GM12864 (cell line): ENCODE results near the gene APBB3.

Experiments
- DNase-seq: peaks from one replicate; pipeline ENCODE4 v3.0.0-alpha.2; 2011; ENCODE audit warnings: low read depth
- H3K4me3 ChIP-seq: 2 replicates; pipeline ENCODE4 v1.5.1; 2011; ENCODE audit warnings: mild to moderate bottlenecking, low read depth, low read length, control low read depth
- TF ChIP-seq, protein P1 (sequence below): IDR thresholded peaks from 2 replicates; pipeline ENCODE4 v1.5.1; 2011; ENCODE audit warnings: low read depth, mild to moderate bottlenecking, moderate library complexity, low read length, control low read depth, inconsistent platforms; ENCODE audit errors: missing control alignments

The APBB3 gene

DNA sequence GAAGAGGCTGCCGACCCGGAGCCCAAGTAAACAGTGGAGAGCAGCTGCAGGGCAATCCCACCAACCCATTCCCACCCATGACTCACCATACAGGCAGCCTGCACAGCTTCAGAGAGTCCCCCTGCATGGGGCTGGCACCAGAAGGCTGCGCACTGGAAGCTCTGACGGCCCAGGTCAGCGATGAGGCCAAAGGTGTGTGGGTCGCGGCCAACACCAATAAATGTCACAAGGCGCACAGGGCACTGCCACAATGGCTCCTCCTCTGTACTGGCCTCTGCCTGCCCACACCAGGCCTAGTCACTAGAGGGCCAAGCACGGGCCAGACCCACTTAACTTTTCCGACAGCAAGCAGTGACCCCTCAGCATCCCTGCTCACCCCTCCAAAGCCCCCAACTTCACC is 4.2 kb downstream of the APBB3 start:
- TF ChIP-seq, protein P1, sequence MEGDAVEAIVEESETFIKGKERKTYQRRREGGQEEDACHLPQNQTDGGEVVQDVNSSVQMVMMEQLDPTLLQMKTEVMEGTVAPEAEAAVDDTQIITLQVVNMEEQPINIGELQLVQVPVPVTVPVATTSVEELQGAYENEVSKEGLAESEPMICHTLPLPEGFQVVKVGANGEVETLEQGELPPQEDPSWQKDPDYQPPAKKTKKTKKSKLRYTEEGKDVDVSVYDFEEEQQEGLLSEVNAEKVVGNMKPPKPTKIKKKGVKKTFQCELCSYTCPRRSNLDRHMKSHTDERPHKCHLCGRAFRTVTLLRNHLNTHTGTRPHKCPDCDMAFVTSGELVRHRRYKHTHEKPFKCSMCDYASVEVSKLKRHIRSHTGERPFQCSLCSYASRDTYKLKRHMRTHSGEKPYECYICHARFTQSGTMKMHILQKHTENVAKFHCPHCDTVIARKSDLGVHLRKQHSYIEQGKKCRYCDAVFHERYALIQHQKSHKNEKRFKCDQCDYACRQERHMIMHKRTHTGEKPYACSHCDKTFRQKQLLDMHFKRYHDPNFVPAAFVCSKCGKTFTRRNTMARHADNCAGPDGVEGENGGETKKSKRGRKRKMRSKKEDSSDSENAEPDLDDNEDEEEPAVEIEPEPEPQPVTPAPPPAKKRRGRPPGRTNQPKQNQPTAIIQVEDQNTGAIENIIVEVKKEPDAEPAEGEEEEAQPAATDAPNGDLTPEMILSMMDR: no peak
- DNase-seq: no peak
- H3K4me3 ChIP-seq: no peak overlapping the region

GRCh38 chr5:140558542-140558941 is 5.9 kb downstream of the APBB3 start:
- no peak for DNase-seq
- TF ChIP-seq, protein P1: no peak
- no peak overlapping the region for H3K4me3 ChIP-seq

DNA sequence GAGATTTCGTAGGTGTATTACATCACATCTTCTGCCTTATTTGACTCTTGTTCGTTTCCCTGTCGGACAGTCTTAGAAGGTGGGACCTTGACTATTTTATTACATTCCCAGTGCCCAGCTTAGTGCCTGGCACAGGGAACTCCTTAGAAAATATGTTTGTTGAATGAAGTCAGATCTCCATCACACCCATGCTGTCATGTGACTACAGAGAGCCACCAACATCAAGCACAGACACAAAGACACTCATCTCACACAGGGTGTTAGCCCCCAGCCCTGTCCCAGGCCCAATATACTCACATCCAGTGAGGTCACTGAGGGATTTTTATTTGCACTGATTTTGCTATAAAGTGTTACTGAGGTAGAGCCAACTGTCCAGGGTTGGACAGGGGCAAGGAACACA is 6.4 kb downstream of the APBB3 start:
- TF ChIP-seq, protein P1: no peak
- no peak for DNase-seq
- no peak overlapping the region; the same call in 1 of the 2 replicates for H3K4me3 ChIP-seq

GRCh38 chr5:140557136-140557805 is 7.1 kb downstream of the APBB3 start, which contains the start of gene SRA1:
SRA1 (minus strand) TSS chr5:140557473; CDS start chr5:140557452, 21 bp downstream.
- TF ChIP-seq, protein P1: no peak
- peak; percentile 60 for DNase-seq
- H3K4me3 ChIP-seq: peak within 1 kb of the TSS; percentile 68

DNA sequence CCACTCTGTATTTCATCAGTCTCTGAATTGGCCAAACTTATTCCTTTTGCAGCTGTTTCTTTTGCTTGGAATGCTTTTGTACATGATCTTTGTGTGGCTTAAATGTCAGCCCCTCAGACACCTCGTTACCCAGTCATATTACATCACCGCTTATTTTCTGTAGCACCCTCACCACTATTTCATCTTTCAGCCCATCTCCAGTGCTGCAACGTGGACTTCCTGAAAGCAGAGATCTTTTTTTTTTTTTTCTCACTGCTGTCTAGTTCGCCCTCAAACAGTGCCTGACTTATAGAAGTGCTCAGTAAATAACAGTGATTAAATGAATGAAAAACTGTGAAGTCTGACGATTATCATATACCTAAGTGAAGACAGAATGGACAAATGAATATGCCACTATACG is 8.0 kb downstream of the APBB3 start:
- TF ChIP-seq, protein P1: no peak
- DNase-seq: no peak
- H3K4me3 ChIP-seq: peak overlapping the region; percentile 68

- DNase-seq: no peak
- TF ChIP-seq, protein P1: no peak
- H3K4me3 ChIP-seq: peak overlapping the region; percentile 68
Observed at GRCh38 chr5:140555747-140556312, 8.6 kb downstream of the APBB3 start.

DNA sequence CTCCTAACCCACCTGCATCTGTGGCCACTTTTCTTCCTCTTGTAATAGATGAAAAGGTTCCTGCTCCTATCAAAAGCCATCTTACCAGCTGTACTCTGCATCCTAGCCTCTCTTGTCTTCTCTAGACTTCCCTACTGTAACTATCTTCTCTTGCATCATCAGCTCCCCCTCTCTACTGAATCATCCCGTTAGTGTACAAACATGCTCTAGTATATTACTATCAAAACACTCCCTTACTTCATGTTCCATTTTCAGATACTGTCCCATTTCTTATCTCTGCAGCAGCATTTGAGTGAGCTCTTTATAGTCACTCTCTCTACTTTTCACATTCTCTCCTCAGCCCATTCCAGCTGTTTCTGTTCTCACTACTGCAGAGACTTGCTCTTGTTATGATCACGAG is 9.9 kb downstream of the APBB3 start:
- no peak for DNase-seq
- TF ChIP-seq, protein P1: no peak
- no peak overlapping the region; the same call in 1 of the 2 replicates for H3K4me3 ChIP-seq
